ENCODE data around the gene RCN1.

RCN1 gene

DNA sequence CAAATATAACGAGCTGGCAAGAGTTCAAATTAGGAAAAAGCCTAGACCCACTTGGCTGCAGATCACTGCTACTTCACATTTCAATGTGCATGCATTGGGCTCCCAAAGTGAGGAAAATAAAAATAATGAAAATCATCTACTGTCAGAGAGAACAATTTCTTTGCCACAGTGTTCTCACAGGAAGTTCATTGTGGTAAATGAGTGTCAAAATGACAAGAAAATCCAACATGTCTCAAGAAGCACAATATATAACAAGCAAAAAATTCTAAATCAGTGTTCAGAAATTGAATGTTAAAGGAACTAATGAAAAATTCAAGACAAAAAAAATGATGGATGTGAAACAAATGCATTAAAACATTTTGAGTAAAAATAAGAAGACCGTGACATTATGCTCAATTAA, 31.3 kb downstream of the RCN1 start:
- TF ChIP-seq Cebpa-rat (IDR thresholded peaks at IDR 0.05), result no peak
- H3K4me2 ChIP-seq, result no peak overlapping the region

DNA sequence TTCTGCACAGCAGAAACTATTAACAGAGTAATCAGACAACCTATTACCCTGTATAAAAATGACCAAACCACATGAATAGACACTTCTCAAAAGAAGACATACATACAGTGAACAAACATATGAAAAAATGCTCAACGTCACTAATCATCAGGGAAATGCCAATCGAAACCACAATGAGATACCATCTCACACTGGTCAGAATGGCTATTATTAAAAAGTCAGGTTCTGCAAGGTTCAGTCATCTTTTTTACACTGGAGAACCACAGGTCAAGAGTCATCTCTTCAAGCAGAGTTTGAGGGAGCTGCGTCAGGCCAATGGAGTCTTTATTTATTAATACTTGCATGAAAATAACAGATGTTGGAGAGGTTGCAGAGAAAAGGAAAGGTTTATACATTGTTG, 40.4 kb downstream of the RCN1 start:
- Histone ChIP-seq H3K9ac (no peak overlapping the region), H3K27me3 (no peaks in the 10 kb centered on the region), H3K4me2 (no peak overlapping the region), H3K27ac (no peak overlapping the region), H4K20me1 (no peaks in the 10 kb centered on the region), H3K36me3 (no peaks in the 10 kb centered on the region), H3K9me3 (peaks cover 8% of the 10 kb centered on the region; the same call in 1 of the 2 replicates), H3K4me1 (no peaks in the 10 kb centered on the region), H3K4me3 (no peak overlapping the region)
- TF ChIP-seq Cebpa-rat (IDR thresholded peaks at IDR 0.05), result no peak

More for the DNA sequence above, 31.3 kb downstream of the RCN1 start:
- H3K4me1 ChIP-seq, result no peaks in the 10 kb centered on the region
- H3K4me3 ChIP-seq, result no peak overlapping the region
- no peak overlapping the region for H3K9ac ChIP-seq
- H3K9me3 ChIP-seq, result no peaks in the 10 kb centered on the region
- H3K27ac ChIP-seq, result no peak overlapping the region
- H3K27me3 ChIP-seq, result no peaks in the 10 kb centered on the region
- H3K36me3 ChIP-seq, result no peaks in the 10 kb centered on the region
- H4K20me1 ChIP-seq, result no peaks in the 10 kb centered on the region

DNA sequence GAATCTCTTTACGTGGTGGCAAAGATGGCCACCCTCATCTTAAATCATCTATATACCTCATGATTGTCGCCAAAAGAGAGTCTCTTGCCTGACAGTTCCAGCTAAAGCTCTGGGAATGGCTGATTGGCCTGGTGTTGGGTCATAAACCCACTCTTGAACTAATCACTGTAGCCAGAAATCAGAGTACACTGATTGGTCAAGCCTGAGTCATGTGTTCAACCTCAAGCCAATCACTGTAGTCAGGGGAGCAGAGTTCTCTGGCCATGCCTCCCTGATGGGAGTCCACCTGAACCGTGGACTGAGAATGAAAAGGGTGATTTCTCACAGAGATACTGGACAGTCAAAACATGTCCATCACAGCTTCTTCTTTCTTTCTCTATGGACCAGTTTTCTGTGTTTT, 45.8 kb downstream of the RCN1 start:
- Histone ChIP-seq H3K9me3 (no peaks in the 10 kb centered on the region), H3K4me1 (no peaks in the 10 kb centered on the region), H3K27me3 (no peaks in the 10 kb centered on the region), H3K4me3 (no peak overlapping the region), H4K20me1 (no peaks in the 10 kb centered on the region), H3K27ac (no peak overlapping the region), H3K4me2 (no peak overlapping the region), H3K36me3 (no peaks in the 10 kb centered on the region), H3K9ac (no peak overlapping the region)
- TF ChIP-seq Cebpa-rat (IDR thresholded peaks at IDR 0.05), result no peak

DNA sequence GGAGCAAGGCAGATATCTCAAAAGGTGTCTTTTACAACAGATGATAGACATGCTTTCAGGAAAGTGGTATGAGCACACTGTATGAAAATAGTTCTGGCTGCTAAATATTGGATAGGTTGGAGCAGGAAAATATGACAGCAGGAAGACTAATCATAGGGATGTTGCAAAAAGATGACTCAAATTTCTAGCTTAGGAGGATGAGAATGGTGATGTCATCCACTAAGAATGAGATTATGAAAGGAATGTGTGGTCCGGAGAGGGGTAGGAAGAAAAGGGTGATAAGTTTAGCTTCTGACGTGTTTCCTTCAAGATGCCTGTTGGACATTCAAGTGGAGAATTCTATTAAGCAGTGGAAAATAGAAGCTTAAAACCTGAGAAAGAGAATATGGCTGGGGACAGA, 46.4 kb downstream of the RCN1 start:
- TF ChIP-seq Cebpa-rat (IDR thresholded peaks at IDR 0.05), result no peak
- Histone ChIP-seq H3K9me3 (no peaks in the 10 kb centered on the region), H3K36me3 (no peaks in the 10 kb centered on the region), H3K27ac (no peak overlapping the region), H3K4me2 (no peak overlapping the region), H3K9ac (no peak overlapping the region), H3K4me1 (no peaks in the 10 kb centered on the region), H3K4me3 (no peak overlapping the region), H3K27me3 (no peaks in the 10 kb centered on the region), H4K20me1 (no peaks in the 10 kb centered on the region)

DNA sequence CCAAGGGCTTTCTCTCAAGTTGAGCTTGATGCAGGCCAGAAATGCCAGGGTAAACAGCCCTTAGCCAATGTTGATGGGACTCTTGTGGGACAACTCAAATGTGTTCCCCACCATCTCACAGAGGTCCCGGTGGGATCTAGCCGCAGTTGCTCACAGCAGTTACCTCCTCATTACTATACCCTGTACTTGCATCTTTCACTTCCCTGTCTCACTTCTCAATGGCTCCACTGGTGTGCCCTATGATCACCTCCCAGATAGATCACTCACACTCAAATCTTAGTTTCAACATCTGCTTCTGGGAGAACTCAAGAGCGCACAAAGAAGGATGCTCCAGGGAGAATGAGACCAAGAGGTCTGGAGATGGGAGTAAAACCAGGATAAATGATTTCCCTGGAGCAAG, 47.0 kb downstream of the RCN1 start:
- no peaks in the 10 kb centered on the region for H3K36me3 ChIP-seq
- H3K9me3 ChIP-seq, result no peaks in the 10 kb centered on the region
- no peaks in the 10 kb centered on the region for H3K27me3 ChIP-seq
- H3K27ac ChIP-seq, result no peak overlapping the region
- no peak for TF ChIP-seq Cebpa-rat (IDR thresholded peaks at IDR 0.05)
- H3K4me2 ChIP-seq, result no peak overlapping the region
- H3K4me1 ChIP-seq, result no peaks in the 10 kb centered on the region
- no peak overlapping the region for H3K4me3 ChIP-seq
- H4K20me1 ChIP-seq, result no peaks in the 10 kb centered on the region
- H3K9ac ChIP-seq, result no peak overlapping the region

DNA sequence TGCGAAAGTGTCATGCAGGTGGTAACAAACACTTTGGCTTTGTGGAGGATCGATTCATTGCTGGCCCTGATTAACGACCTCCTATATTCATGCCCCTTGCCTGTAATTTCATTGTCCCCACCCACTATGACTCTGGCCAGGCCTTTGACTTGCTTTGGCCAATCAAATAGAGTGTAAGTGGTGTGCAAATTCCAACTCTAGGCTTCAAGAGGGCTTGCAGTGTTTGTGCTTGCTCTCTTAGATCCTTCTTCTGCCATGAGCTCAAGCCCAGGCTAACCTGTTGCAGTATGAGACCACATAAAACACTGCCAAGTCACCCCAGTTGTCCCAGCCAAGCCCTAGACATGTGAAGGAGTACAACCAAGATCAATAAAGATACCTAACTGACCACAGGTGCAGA, 48.0 kb downstream of the RCN1 start:
- no peaks in the 10 kb centered on the region for H3K27me3 ChIP-seq
- H3K4me2 ChIP-seq, result no peak overlapping the region
- H3K36me3 ChIP-seq, result no peaks in the 10 kb centered on the region
- H3K4me1 ChIP-seq, result no peaks in the 10 kb centered on the region
- no peak for TF ChIP-seq Cebpa-rat (IDR thresholded peaks at IDR 0.05)
- no peak overlapping the region for H3K27ac ChIP-seq
- no peaks in the 10 kb centered on the region for H3K9me3 ChIP-seq
- H4K20me1 ChIP-seq, result no peaks in the 10 kb centered on the region
- H3K4me3 ChIP-seq, result no peak overlapping the region
- H3K9ac ChIP-seq, result no peak overlapping the region

DNA sequence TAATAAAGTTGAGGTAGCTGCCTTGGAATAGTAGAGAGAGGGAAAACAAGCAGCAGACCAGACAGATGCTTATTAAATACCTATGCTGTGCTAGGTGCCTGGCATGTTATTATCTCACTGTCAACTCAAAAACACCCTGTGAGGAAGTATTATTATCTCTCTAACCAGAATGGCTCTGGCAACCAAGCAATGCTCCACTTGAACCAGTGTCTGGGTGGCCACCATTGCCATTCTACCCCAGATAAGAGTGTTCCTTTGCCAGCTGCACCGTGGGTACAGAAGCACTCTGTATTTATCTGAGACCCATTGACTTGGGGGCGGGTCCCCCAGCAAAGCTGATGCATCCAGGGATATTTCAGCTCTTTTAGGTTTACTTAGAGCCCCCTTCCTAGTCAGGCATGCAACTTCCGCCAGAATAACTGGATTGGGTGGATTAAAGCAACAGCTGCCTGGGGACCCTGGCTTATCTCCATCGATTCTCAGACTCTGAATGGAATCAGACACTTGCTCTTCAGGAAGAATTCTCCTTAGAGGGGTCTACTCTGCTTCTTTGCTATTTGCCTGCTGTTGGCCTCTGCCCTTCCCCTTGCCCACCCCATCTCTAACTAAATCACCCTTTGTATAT, 49.1 kb downstream of the RCN1 start:
- Histone ChIP-seq H3K4me1 (no peaks in the 10 kb centered on the region), H3K27ac (no peak overlapping the region), H3K4me2 (no peak overlapping the region), H3K36me3 (no peaks in the 10 kb centered on the region), H3K27me3 (no peaks in the 10 kb centered on the region), H3K4me3 (no peak overlapping the region), H4K20me1 (no peaks in the 10 kb centered on the region), H3K9me3 (no peaks in the 10 kb centered on the region), H3K9ac (no peak overlapping the region)
- no peak for TF ChIP-seq Cebpa-rat (IDR thresholded peaks at IDR 0.05)

DNA sequence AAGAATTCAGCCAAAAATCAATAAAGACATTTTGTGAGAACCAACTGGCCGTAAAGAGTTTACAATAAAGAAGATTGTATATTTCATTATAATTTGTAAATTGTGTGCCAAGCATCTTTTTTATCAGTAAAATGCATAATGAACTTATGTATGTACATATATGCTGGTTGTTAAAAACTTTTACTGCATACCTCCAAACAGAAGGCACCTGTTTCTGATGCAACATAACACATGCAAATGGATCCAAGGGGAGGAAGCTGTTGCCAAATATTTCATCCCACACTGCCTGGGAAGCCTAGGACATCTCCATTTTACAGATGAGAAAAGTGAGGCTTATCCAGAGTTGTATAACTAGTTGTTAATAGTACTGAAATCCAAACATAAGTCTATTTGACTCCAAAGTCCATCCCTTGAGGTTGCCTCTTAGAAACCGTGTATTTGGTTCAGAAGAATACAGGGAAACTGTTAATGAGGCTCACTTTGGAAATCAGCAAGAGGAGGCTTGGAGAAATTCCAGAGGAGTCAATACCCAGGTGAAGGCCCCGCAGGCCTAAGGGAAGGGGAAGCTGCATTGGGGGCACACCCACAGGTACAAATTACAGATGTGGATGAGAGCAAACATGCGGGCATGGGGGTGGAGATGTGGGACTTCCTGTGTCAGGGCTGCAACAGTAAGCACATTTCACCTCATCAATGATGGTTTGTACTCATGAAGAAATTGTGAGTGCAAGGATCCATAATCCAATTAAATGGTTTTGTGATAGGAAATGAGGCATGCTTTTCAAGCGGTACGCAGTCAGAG, 51.1 kb downstream of the RCN1 start:
- H3K27ac ChIP-seq, result no peak overlapping the region
- H3K27me3 ChIP-seq, result no peaks in the 10 kb centered on the region
- TF ChIP-seq Cebpa-rat (IDR thresholded peaks at IDR 0.05), result no peak
- no peak overlapping the region for H3K4me3 ChIP-seq
- H3K4me2 ChIP-seq, result no peak overlapping the region
- H4K20me1 ChIP-seq, result no peaks in the 10 kb centered on the region
- no peak overlapping the region for H3K9ac ChIP-seq
- H3K36me3 ChIP-seq, result no peaks in the 10 kb centered on the region
- H3K4me1 ChIP-seq, result no peaks in the 10 kb centered on the region
- H3K9me3 ChIP-seq, result no peaks in the 10 kb centered on the region

DNA sequence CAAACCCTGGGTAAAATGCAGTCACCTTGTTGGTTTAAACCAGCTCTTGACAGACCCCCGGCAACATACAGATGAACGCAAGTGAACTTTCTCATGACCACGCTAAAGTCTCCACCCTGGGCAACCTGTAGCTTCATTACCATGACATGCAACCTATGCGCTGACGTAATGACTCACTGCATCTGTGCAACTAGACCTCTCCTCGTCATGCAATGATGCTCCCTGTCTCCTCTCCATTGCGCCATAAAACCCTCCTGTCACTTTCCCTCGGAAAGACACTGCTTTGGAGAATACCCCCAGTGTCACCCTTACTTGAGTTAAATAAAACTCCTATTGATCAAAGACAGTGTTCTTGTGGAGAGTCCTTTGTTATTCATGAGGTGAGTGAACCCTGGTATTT, 52.5 kb downstream of the RCN1 start:
- Histone ChIP-seq H3K36me3 (no peaks in the 10 kb centered on the region), H3K27ac (no peak overlapping the region), H3K9me3 (no peaks in the 10 kb centered on the region), H3K4me1 (no peaks in the 10 kb centered on the region), H3K27me3 (no peaks in the 10 kb centered on the region), H3K4me3 (no peak overlapping the region), H3K9ac (no peak overlapping the region), H3K4me2 (no peak overlapping the region), H4K20me1 (no peaks in the 10 kb centered on the region)
- TF ChIP-seq Cebpa-rat (IDR thresholded peaks at IDR 0.05), result no peak

DNA sequence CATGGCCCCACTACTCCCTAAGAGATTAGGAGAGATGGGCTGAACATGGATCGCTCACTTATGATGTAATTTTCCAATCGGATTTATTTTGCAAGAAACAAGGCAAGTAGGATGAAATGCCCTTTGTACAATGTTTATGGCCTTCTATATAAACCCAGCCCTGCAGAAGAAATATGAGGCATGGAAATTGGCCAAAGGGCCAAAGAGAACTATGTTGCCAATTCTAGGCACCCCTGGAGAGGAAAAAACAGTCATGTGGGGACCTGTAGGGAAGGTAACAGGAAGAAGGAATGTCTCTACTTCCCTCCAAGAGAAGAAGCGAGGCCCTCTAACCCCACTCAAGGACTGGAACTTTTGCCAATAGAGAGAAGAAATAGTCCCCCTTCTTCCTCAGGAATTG, 54.4 kb downstream of the RCN1 start:
- TF ChIP-seq Cebpa-rat (IDR thresholded peaks at IDR 0.05), result no peak
- no peak overlapping the region for H3K4me2 ChIP-seq
- no peak overlapping the region for H3K4me3 ChIP-seq
- H3K9ac ChIP-seq, result no peak overlapping the region
- H3K4me1 ChIP-seq, result no peaks in the 10 kb centered on the region
- H3K36me3 ChIP-seq, result no peaks in the 10 kb centered on the region
- no peak overlapping the region for H3K27ac ChIP-seq
- no peaks in the 10 kb centered on the region for H3K27me3 ChIP-seq
- no peaks in the 10 kb centered on the region for H4K20me1 ChIP-seq
- no peaks in the 10 kb centered on the region for H3K9me3 ChIP-seq

Measured in BLaER1 (cell line).